Smooth muscle cell (in vitro differentiated cells): ENCODE data around the gene SMIM13. TPM values are rescaled to one million over a fixed set of nuclear protein-coding genes. Genes with fewer than 3 reads are reported as not detected.

Experiments
- DNase-seq: peaks from one replicate; lab custom pipeline; 2025; ENCODE audit not compliant: unreplicated experiment; lab: John Stamatoyannopoulos, UW
- H2AFZ ChIP-seq: fragments of 200-600 bp; sonication (generic); 2 replicates; pipeline ENCODE4 v1.6.0; 2016; ENCODE audit warnings: antibody characterized with exemption, low read depth, mild to moderate bottlenecking
- H3F3A ChIP-seq: fragments of 200-600 bp; sonication (generic); 2 replicates; pipeline ENCODE4 v1.6.0; 2017; ENCODE audit warnings: antibody characterized with exemption, low read depth
- H3K27ac ChIP-seq: fragments of 200-600 bp; sonication (generic); 2 replicates; pipeline ENCODE4 v1.5.1; 2016; ENCODE audit warnings: low read depth, mild to moderate bottlenecking
- H3K27me3 ChIP-seq: fragments of 200-600 bp; sonication (generic); 2 replicates; pipeline ENCODE4 v1.6.1; 2016; ENCODE audit warnings: low read depth, mild to moderate bottlenecking
- H3K36me3 ChIP-seq: fragments of 200-600 bp; sonication (generic); 2 replicates; pipeline ENCODE4 v1.5.1; 2016; ENCODE audit warnings: low read depth
- H3K4me1 ChIP-seq: fragments of 200-600 bp; sonication (generic); 2 replicates; pipeline ENCODE4 v1.5.1; 2016; ENCODE audit warnings: low read depth
- H3K4me2 ChIP-seq: fragments of 200-600 bp; sonication (generic); 2 replicates; pipeline ENCODE4 v1.6.0; 2016; ENCODE audit warnings: mild to moderate bottlenecking
- H3K4me3 ChIP-seq: fragments of 200-600 bp; sonication (generic); 2 replicates; pipeline ENCODE4 v1.5.1; 2016; ENCODE audit warnings: mild to moderate bottlenecking
- H3K79me2 ChIP-seq: fragments of 200-600 bp; sonication (generic); 2 replicates; pipeline ENCODE4 v1.6.0; 2016; ENCODE audit warnings: low read depth, mild to moderate bottlenecking
- H3K9ac ChIP-seq: fragments of 200-600 bp; sonication (generic); 2 replicates; pipeline ENCODE4 v1.6.0; 2016; ENCODE audit warnings: low read depth
- H3K9me3 ChIP-seq: fragments of 200-600 bp; sonication (generic); replicated peaks from 2 replicates; pipeline ENCODE4 v1.5.1; 2016; ENCODE audit warnings: low read depth
- H4K20me1 ChIP-seq: fragments of 200-600 bp; sonication (generic); 2 replicates; pipeline ENCODE4 v1.6.0; 2016; ENCODE audit warnings: low read depth
- CTCF ChIP-seq: fragments of 200-600 bp; sonication (generic); IDR thresholded peaks from 2 replicates; pipeline ENCODE4 v1.5.1; 2017; ENCODE audit warnings: borderline replicate concordance, mild to moderate bottlenecking, antibody characterized with exemption; ENCODE audit not compliant: insufficient read depth, poor library complexity, severe bottlenecking
- WGBS: methylation state at CpG from one replicate; pipeline ENCODE4 v1.1.7; 2016; ENCODE audit warnings: low lambda C conversion rate; 5-methylcytosine and 5-hydroxymethylcytosine counted together
- polyA plus RNA-seq: library from polyadenylated mRNA; unstranded; fragments of >200 nt; fragmentation: Nextera tagmentation; extraction: Ambion mirVana; gene quantifications from 2 replicates; pipeline ENCODE4 v1.2.1, GENCODE V29; 2016
- total RNA-seq: library from RNA; depleted of rRNA; stranded (reverse); fragments of >200 nt; gene quantifications from 2 replicates; pipeline ENCODE4 v1.2.3, GENCODE V29; 2014

The SMIM13 gene
- total and polyA plus RNA-seq, 2 experiments from 2014 or later, result 9.8 to 17.7 TPM

- no peaks in the 10 kb centered on the region for H3K9me3 ChIP-seq
- no peak overlapping the region for H3K4me2 ChIP-seq
- peaks cover 84% of the 10 kb centered on the region for H3K79me2 ChIP-seq
- no peak for TF ChIP-seq CTCF
- no peak overlapping the region for H2AFZ ChIP-seq
- H3K4me1 ChIP-seq, result no peaks in the 10 kb centered on the region
- H3F3A ChIP-seq, result no peaks in the 10 kb centered on the region
- no peak overlapping the region for H3K4me3 ChIP-seq
- H4K20me1 ChIP-seq, result peaks cover 51% of the 10 kb centered on the region
- no peaks in the 10 kb centered on the region for H3K36me3 ChIP-seq
- H3K27me3 ChIP-seq, result no peaks in the 10 kb centered on the region
- H3K27ac ChIP-seq, result no peak overlapping the region
- no peak for DNase-seq
- WGBS, result 98% methylated on average over 2 of the region's 2 CpGs
- H3K9ac ChIP-seq, result no peak overlapping the region
Measured at GRCh38 chr6:11128608-11129007, 35.0 kb downstream of the SMIM13 start.

- Histone ChIP-seq H3F3A (no peaks in the 10 kb centered on the region), H3K9me3 (no peaks in the 10 kb centered on the region), H3K4me2 (no peak overlapping the region), H4K20me1 (peaks cover 51% of the 10 kb centered on the region), H3K27ac (no peak overlapping the region), H3K36me3 (no peaks in the 10 kb centered on the region), H3K4me1 (no peaks in the 10 kb centered on the region), H3K4me3 (no peak overlapping the region), H3K9ac (no peak overlapping the region), H2AFZ (no peak overlapping the region), H3K79me2 (peaks cover 72% of the 10 kb centered on the region), H3K27me3 (no peaks in the 10 kb centered on the region)
- 87% methylated on average over 1 of the region's 1 CpG for WGBS
- TF ChIP-seq CTCF, result no peak
- no peak for DNase-seq
Measured at GRCh38 chr6:11129908-11130565, 36.4 kb downstream of the SMIM13 start.

- Histone ChIP-seq H3K79me2 (peaks cover 68% of the 10 kb centered on the region), H3K4me1 (no peaks in the 10 kb centered on the region)
Measured at GRCh38 chr6:11130605-11131004, 37.0 kb downstream of the SMIM13 start.

More at GRCh38 chr6:11130605-11131004, 37.0 kb downstream of the SMIM13 start:
- Histone ChIP-seq H3K4me2 (no peak overlapping the region), H4K20me1 (peaks cover 51% of the 10 kb centered on the region), H3F3A (no peaks in the 10 kb centered on the region), H3K27me3 (no peaks in the 10 kb centered on the region), H3K9me3 (no peaks in the 10 kb centered on the region), H3K9ac (no peak overlapping the region), H3K36me3 (no peaks in the 10 kb centered on the region), H3K4me3 (no peak overlapping the region), H2AFZ (no peak overlapping the region), H3K27ac (no peak overlapping the region)
- no peak for TF ChIP-seq CTCF
- no peak for DNase-seq
